Upper lobe of left lung (tissue), 6 donors: ENCODE measurements around the gene KRT76. TPM values are rescaled to one million over a fixed set of nuclear protein-coding genes. Genes with fewer than 3 reads are reported as not detected.

Experiments used
- ATAC-seq, 2 donors: fragments of 200-7000 bp; cut with Tn5 transposase; one replicate each; pipeline ENCODE4 v1.9.1; 2022; ENCODE audit warnings: mild to moderate bottlenecking in 2 of 2, moderate library complexity in 2 of 2; ENCODE audit not compliant: low FRiP score in 2 of 2
- DNase-seq, 2 donors: peaks; one replicate each; pipeline ENCODE4 v3.0.0-alpha.2; 2019 to 2020
- H3K27ac ChIP-seq, 4 donors: fragments of 200-600 bp; sonication (generic); one replicate each; pipeline ENCODE4 v1.5.1; 2016 to 2019
- H3K27me3 ChIP-seq, 4 donors: fragments of 200-600 bp; sonication (generic); one replicate each; pipeline ENCODE4 v1.5.1; 2017 to 2019
- H3K36me3 ChIP-seq, 4 donors: fragments of 200-600 bp; sonication (generic); one replicate each; pipeline ENCODE4 v1.5.1; 2016 to 2019
- H3K4me1 ChIP-seq, 4 donors: fragments of 200-600 bp; sonication (generic); one replicate each; pipeline ENCODE4 v1.5.1; 2018 to 2019
- H3K4me3 ChIP-seq, 4 donors: fragments of 200-600 bp; sonication (generic); one replicate each; pipeline ENCODE4 v1.5.1; 2017 to 2019; ENCODE audit warnings: mild to moderate bottlenecking in 2 of 4, moderate library complexity in 1 of 4
- H3K9me3 ChIP-seq, 4 donors: fragments of 200-600 bp; sonication (generic); one replicate each; pipeline ENCODE4 v1.5.1; 2018 to 2019
- CTCF ChIP-seq, 6 experiments: fragments of 450-650 bp in 4 of 6; fragments of 200-600 bp in 2 of 6; sonication (generic) in 2 of 6; IDR thresholded peaks; one replicate each; pipeline ENCODE4 v1.5.1; 2016 to 2019; ENCODE audit warnings: antibody characterized with exemption in 6 of 6
- EP300 ChIP-seq, 4 donors: sonication (generic); formaldehyde crosslinking; IDR thresholded peaks; one replicate each; pipeline ENCODE4 v1.5.1; 2017; ENCODE audit warnings: antibody characterized with exemption in 4 of 4, control low read depth in 2 of 4
- POLR2A ChIP-seq, 4 donors: fragments of 450-650 bp; IDR thresholded peaks; one replicate each; pipeline ENCODE4 v1.5.1; 2016 to 2017; ENCODE audit warnings: antibody characterized with exemption in 4 of 4, mild to moderate bottlenecking in 2 of 4
- POLR2AphosphoS5 ChIP-seq, 2 donors: sonication (generic); formaldehyde crosslinking; IDR thresholded peaks; one replicate each; pipeline ENCODE4 v1.5.1; 2017; ENCODE audit warnings: antibody characterized with exemption in 2 of 2
- WGBS, 2 donors: methylation state at CpG; one replicate each; pipeline ENCODE4 v1.1.5; 2017 to 2018; 5-methylcytosine and 5-hydroxymethylcytosine counted together
- total RNA-seq, 6 donors: library from RNA; depleted of rRNA in 4 of 6; stranded (reverse); fragments of >200 nt in 4 of 6; gene quantifications; one replicate each; pipeline versions ENCODE4 v1.1.0 to v1.2.1, GENCODE V29; 2016 to 2021
- donor health status: DM: no; HTN: no; CAD: no; lungs with moderate emphysema.
- donor health status: DM: no; HTN: yes; CAD: no; lungs with severe emphysema.

Gene KRT76
- total RNA-seq, 6 donors from 2014 or later = not detected

- H3K4me1 ChIP-seq = no peaks in the 10 kb centered on the region
- DNase-seq = peak in 1 of 2 donors; percentile 50
- H3K27me3 ChIP-seq = no peaks in the 10 kb centered on the region
- TF ChIP-seq POLR2AphosphoS5 (IDR thresholded peaks at IDR 0.05) (no peak), CTCF (IDR thresholded peaks at IDR 0.05) (no peak), POLR2A (IDR thresholded peaks at IDR 0.05) (no peak), EP300 (IDR thresholded peaks at IDR 0.05) (no peak)
- no peaks in the 10 kb centered on the region for H3K36me3 ChIP-seq
- WGBS, 2 donors = 53 to 62% methylated on average over 4 to 5 of the region's 7 CpGs
- H3K27ac ChIP-seq = no peak overlapping the region
- no peak for ATAC-seq
- no peaks in the 10 kb centered on the region for H3K9me3 ChIP-seq
- no peak overlapping the region for H3K4me3 ChIP-seq
These were observed 35.0 kb downstream of the KRT76 start for GRCh38 chr12:52742196-52742580.

DNA sequence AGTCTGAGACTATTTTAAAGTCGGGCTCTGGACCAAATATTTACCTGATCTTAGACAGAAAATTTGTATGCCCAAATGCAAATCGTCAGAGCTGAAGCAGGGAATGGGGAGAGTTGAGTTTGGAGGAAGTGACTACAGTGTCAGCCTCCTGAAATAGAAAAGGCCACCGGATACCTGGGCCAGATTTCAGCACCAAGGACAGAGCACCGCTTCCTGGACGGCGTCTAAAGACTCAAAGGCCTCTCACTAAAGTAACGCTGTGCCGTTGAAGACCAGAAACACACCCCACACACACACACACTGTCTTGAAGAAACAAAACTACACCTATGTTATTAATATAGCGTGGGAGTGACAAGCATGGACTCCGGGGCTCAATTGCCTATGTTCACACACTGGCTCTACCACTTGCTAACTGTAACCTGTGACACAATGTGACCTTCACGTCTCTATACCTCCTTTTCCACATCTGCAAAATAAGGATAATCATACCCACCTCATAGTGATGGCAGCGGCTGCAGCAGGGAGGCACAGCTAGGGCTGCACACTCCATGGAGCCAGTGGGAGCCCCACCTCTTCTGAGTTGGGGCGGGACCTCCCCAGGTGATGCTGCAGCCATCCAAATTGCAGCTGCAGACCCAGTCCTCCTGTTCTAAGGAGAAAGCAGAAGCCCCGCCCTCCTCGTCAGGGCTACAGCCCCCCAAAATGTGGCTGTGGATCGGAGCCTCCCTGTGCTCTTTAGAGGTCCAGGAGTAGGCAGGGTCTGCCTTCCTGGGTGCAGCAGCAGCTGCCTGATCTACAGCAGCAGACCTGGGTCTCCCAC is 35.6 kb downstream of the KRT76 start:
- 11 to 17% methylated on average over 15 to 16 of the region's 16 CpGs for WGBS, 2 donors
- Histone ChIP-seq H3K36me3 (no peaks in the 10 kb centered on the region), H3K9me3 (no peaks in the 10 kb centered on the region), H3K4me1 (no peaks in the 10 kb centered on the region), H3K27me3 (no peaks in the 10 kb centered on the region), H3K27ac (no peak overlapping the region), H3K4me3 (no peak overlapping the region)
- ATAC-seq = no peak
- no peak for DNase-seq
- no peak for TF ChIP-seq EP300 (IDR thresholded peaks at IDR 0.05)
- TF ChIP-seq POLR2A (IDR thresholded peaks at IDR 0.05) = no peak
- TF ChIP-seq CTCF (IDR thresholded peaks at IDR 0.05) = no peak
- no peak for TF ChIP-seq POLR2AphosphoS5 (IDR thresholded peaks at IDR 0.05)

- H3K27ac ChIP-seq = no peak overlapping the region
- H3K4me1 ChIP-seq = no peaks in the 10 kb centered on the region
- no peaks in the 10 kb centered on the region for H3K27me3 ChIP-seq
- ATAC-seq (no peak), DNase-seq (no peak)
- no peaks in the 10 kb centered on the region for H3K9me3 ChIP-seq
- TF ChIP-seq CTCF (IDR thresholded peaks at IDR 0.05) = no peak
- no peak for TF ChIP-seq EP300 (IDR thresholded peaks at IDR 0.05)
- TF ChIP-seq POLR2AphosphoS5 (IDR thresholded peaks at IDR 0.05) = no peak
- TF ChIP-seq POLR2A (IDR thresholded peaks at IDR 0.05) = no peak
- H3K4me3 ChIP-seq = no peak overlapping the region
- H3K36me3 ChIP-seq = no peaks in the 10 kb centered on the region
These were observed 36.6 kb downstream of the KRT76 start for GRCh38 chr12:52740584-52740983.

DNA sequence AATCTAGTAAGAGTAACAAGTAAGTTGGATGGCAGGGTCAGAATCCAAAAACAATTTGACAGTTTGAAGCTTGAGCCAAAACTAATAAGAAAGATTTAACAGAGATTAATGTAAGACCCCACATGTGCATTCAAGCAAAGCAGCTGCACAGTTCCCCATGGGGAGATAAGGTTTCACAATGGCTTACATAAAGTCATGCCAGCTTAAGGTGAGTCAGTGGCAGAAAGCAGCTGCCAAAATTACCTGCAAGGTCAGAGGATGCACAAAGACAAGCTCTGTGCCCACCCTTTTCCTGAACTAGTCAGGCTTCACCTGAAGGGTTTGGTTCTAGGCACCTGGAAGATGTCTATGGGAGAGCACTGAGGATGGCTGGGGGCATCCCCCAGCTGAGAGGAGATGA is 37.2 kb downstream of the KRT76 start:
- H3K4me1 ChIP-seq = no peaks in the 10 kb centered on the region
- H3K4me3 ChIP-seq = no peak overlapping the region
- no peaks in the 10 kb centered on the region for H3K9me3 ChIP-seq
- no peaks in the 10 kb centered on the region for H3K27me3 ChIP-seq
- no peak overlapping the region for H3K27ac ChIP-seq
- no peak for ATAC-seq
- no peak for DNase-seq
- no peak for TF ChIP-seq CTCF (IDR thresholded peaks at IDR 0.05)
- TF ChIP-seq EP300 (IDR thresholded peaks at IDR 0.05) = no peak
- no peak for TF ChIP-seq POLR2AphosphoS5 (IDR thresholded peaks at IDR 0.05)
- no peak for TF ChIP-seq POLR2A (IDR thresholded peaks at IDR 0.05)
- no peaks in the 10 kb centered on the region for H3K36me3 ChIP-seq
